GM23338 (cell line): ENCODE measurements around the gene MZT2A. TPM values are rescaled to one million over a fixed set of nuclear protein-coding genes. Genes with fewer than 3 reads are reported as not detected.
A peak's percentile ranks its signal among the peaks of the same experiment; 100 is the strongest.
"Not testable (repeated sequence)": the region's sequence is repeated elsewhere in the genome, so short reads cannot be mapped to it uniquely, and the experiment has no call there.

ENCODE experiments used
- ATAC-seq: fragments of 200-7000 bp; cut with Tn5 transposase; 3 replicates; pipeline ENCODE4 v1.9.1; 2020
- DNase-seq: peaks from one replicate; pipeline ENCODE4 v3.0.0-alpha.2; 2015; ENCODE audit warnings: low spot score
- H2AFZ ChIP-seq: fragments of 200-600 bp; sonication (generic); 2 replicates; pipeline ENCODE4 v1.8.0; 2016; ENCODE audit warnings: antibody characterized with exemption, mild to moderate bottlenecking, moderate library complexity
- H3F3A ChIP-seq: fragments of 200-600 bp; sonication (generic); replicated peaks from 2 replicates; pipeline ENCODE4 v1.8.0; 2017; ENCODE audit warnings: antibody characterized with exemption, mixed run types, low read depth
- H3K27ac ChIP-seq: fragments of 200-600 bp; sonication (generic); 2 replicates; pipeline ENCODE4 v1.6.1; 2016; ENCODE audit warnings: low read depth
- H3K27me3 ChIP-seq: fragments of 200-600 bp; sonication (generic); 2 replicates; pipeline ENCODE4 v1.8.0; 2016; ENCODE audit warnings: mild to moderate bottlenecking, mixed run types, moderate library complexity; ENCODE audit not compliant: insufficient read depth
- H3K36me3 ChIP-seq: fragments of 200-600 bp; sonication (generic); 2 replicates; pipeline ENCODE4 v1.8.0; 2016; ENCODE audit warnings: mild to moderate bottlenecking; ENCODE audit not compliant: insufficient read depth
- H3K4me1 ChIP-seq: fragments of 200-600 bp; sonication (generic); 2 replicates; pipeline ENCODE4 v1.8.0; 2016; ENCODE audit warnings: mild to moderate bottlenecking, moderate library complexity; ENCODE audit not compliant: insufficient read depth
- H3K4me2 ChIP-seq: fragments of 200-600 bp; sonication (generic); 2 replicates; pipeline ENCODE4 v1.7.1; 2017; ENCODE audit warnings: mixed run types
- H3K4me3 ChIP-seq: fragments of 200-600 bp; sonication (generic); 2 replicates; pipeline ENCODE4 v1.6.1; 2016; ENCODE audit warnings: mixed run types
- H3K79me2 ChIP-seq: fragments of 200-600 bp; sonication (generic); replicated peaks from 2 replicates; pipeline ENCODE4 v1.8.0; 2017; ENCODE audit warnings: mild to moderate bottlenecking; ENCODE audit not compliant: insufficient read depth
- H3K9me2 ChIP-seq: fragments of 200-600 bp; sonication (generic); 2 replicates; pipeline ENCODE4 v1.8.0; 2017; ENCODE audit not compliant: insufficient read depth
- H4K20me1 ChIP-seq: fragments of 200-600 bp; sonication (generic); replicated peaks from 2 replicates; pipeline ENCODE4 v1.8.0; 2017; ENCODE audit warnings: mild to moderate bottlenecking; ENCODE audit not compliant: insufficient read depth
- H3K27ac Mint-ChIP-seq: 2 replicates; pipeline ENCODE4 v1.8.0; 2020; ENCODE audit warnings: inconsistent platforms, mild to moderate bottlenecking, moderate library complexity, mixed read lengths
- H3K27me3 Mint-ChIP-seq: 3 replicates; pipeline ENCODE4 v1.8.0; 2022; ENCODE audit warnings: low read depth, mild to moderate bottlenecking, moderate library complexity, mixed read lengths, inconsistent platforms; ENCODE audit not compliant: insufficient read depth, poor library complexity
- H3K36me3 Mint-ChIP-seq: 3 replicates; pipeline ENCODE4 v1.8.0; 2021; ENCODE audit warnings: low read depth, mild to moderate bottlenecking, inconsistent platforms, moderate library complexity, mixed read lengths
- H3K4me1 Mint-ChIP-seq: 3 replicates; pipeline ENCODE4 v1.8.0; 2020; ENCODE audit warnings: mild to moderate bottlenecking, inconsistent platforms, mixed read lengths
- H3K4me3 Mint-ChIP-seq: 3 replicates; pipeline ENCODE4 v1.8.0; 2021; ENCODE audit warnings: moderate library complexity, mild to moderate bottlenecking, inconsistent platforms, mixed read lengths
- H3K9me3 Mint-ChIP-seq: 3 replicates; pipeline ENCODE4 v1.8.0; 2020; ENCODE audit warnings: moderate library complexity, mild to moderate bottlenecking, inconsistent platforms, mixed read lengths
- polyA plus RNA-seq: library from polyadenylated mRNA; unstranded; fragments of >200 nt; fragmentation: Nextera tagmentation; extraction: Ambion mirVana; gene quantifications from 2 replicates; pipeline ENCODE4 v1.2.1, GENCODE V29; 2016
- total RNA-seq: library from RNA; depleted of rRNA; stranded (reverse); fragments of >200 nt; shearing (Covaris generic); gene quantifications from 2 replicates; pipeline ENCODE4 v1.2.3, GENCODE V29; 2014

MZT2A gene
- total and polyA plus RNA-seq, 2 experiments from 2014 or later, result 69.0 to 120 TPM

DNA sequence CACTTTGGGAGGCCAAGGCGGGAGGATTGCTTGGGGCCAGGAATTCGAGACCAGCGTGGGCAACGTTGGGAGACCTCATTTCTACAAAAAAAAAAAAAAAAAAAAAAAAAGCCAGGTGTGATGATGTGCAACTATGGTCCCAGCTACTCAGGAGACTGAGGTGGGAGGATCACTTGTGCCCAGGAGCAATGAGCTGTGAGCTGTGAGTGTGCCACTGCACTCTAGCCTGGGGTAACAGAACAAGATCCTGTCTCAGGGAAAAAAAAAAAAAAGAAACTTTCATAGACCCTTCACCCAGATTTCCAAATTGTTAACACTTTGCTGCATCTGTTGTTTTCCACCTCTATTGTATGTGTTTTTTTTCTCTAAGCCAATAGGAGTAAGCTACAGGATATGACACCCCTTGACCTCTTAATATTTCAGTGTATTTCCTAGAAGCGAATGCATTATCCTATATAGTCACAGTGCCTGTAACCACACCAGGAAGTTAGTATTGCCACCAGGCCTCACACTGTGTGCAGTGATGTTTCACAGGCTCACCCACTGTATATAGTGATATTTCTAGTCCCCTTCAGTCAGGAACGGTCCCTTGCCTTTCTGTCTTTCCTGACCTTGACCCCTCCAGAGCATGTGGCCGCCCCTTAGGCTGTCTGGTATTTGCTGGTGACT is 12.0 kb upstream of the MZT2A start:
- not testable (repeated sequence) for H2AFZ ChIP-seq, H3K9me3 Mint-ChIP-seq, H4K20me1 ChIP-seq, DNase-seq, H3K4me2 ChIP-seq, H3F3A ChIP-seq, H3K27me3 Mint-ChIP-seq, H3K27me3 ChIP-seq, H3K27ac Mint-ChIP-seq, H3K36me3 ChIP-seq, H3K4me3 Mint-ChIP-seq, H3K79me2 ChIP-seq, H3K4me1 Mint-ChIP-seq, H3K4me1 ChIP-seq, ATAC-seq, H3K9me2 ChIP-seq, H3K4me3 ChIP-seq, H3K27ac ChIP-seq
- H3K36me3 Mint-ChIP-seq, result peaks cover 85% of the 10 kb centered on the region

DNA sequence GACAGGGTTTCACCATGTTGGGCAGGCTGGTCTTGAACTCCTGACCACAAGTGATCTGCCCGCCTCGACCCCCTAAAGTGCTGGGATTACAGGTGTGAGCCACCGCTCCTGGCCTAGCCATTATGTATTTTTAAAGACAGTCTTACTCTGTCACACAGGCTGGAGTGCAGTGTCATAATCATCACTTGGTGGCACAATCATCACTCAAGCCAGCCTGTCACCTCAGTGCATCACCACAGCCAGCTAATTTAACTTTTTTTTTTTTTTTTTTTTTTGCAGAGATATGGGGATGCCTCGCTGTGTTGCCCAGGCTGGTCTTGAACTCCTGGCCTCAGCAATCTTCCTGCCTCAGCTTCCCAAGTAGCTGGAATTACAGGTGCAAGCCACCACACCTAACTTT is 11.4 kb upstream of the MZT2A start:
- not testable (repeated sequence) for H3K4me3 Mint-ChIP-seq, H3K27me3 Mint-ChIP-seq, H3K9me2 ChIP-seq

DNA sequence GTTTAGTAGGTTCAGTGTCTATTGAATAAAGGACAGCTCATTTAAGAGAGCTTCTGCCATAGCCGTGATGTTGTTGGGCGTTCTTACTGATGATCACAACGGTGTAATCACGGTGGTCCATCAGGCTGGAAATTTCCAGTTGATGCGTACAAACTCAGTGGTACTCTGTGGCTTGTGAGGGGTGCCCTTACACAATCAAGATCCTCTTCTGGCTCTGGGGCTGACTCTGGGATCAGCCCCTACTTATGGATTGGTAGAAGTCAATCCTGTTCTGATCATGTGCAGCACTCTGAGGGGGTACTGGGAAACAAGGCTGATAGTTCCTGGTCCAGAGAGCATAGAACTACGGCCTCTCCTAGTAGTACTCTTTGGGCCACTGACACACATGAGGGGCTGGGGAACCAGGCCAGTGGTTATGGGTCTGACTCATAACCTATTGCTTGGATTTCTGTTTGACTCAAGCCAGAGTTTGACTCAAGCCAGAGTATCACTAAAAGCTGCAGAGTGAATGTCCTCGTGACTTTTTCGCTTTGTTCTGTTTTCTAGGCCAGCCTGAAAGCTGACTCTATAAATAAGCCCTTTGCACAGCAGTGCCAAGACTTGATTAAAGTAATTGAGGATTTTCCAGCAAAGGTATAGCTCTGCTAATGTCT is 6.2 kb upstream of the MZT2A start:
- peaks cover 41% of the 10 kb centered on the region for H3K79me2 ChIP-seq
- H3K4me1 Mint-ChIP-seq, H3K36me3 ChIP-seq, H4K20me1 ChIP-seq, H3F3A ChIP-seq, H3K4me3 ChIP-seq, H3K4me2 ChIP-seq, H3K9me2 ChIP-seq, H2AFZ ChIP-seq, H3K27me3 ChIP-seq, DNase-seq, ATAC-seq, H3K27ac ChIP-seq, H3K9me3 Mint-ChIP-seq, H3K4me1 ChIP-seq, H3K4me3 Mint-ChIP-seq, H3K27ac Mint-ChIP-seq, H3K27me3 Mint-ChIP-seq: not testable (repeated sequence)
- H3K36me3 Mint-ChIP-seq, result peaks cover 54% of the 10 kb centered on the region

More for the DNA sequence above, 11.4 kb upstream of the MZT2A start:
- not testable (repeated sequence) for H3F3A ChIP-seq, H2AFZ ChIP-seq, DNase-seq, H4K20me1 ChIP-seq, H3K9me3 Mint-ChIP-seq, H3K4me2 ChIP-seq, H3K27ac ChIP-seq, H3K79me2 ChIP-seq, H3K27me3 ChIP-seq, H3K36me3 ChIP-seq, ATAC-seq, H3K4me3 ChIP-seq, H3K27ac Mint-ChIP-seq, H3K4me1 Mint-ChIP-seq, H3K4me1 ChIP-seq
- H3K36me3 Mint-ChIP-seq, result peaks cover 87% of the 10 kb centered on the region

DNA sequence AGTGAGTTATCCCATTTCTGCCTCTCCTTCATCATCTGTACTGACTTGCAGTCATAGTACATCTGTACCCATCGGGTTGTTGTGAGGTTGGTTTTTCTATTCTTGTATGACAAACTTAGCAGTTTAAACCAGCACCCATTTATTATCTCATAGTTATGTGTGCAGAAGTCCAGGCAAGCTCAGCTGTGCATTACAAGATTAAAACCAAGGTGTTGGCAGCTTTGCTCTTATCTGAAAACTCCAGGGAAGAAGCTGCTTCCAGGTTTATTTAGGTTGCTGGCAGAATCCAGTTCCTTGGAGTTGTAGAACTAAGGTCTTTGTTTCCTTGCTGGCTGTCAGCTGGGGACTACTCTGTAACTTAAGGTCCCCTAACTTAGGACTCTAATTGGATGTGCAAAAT is 3.3 kb upstream of the MZT2A start:
- H3K27me3 ChIP-seq, H3K36me3 ChIP-seq, H2AFZ ChIP-seq, H3K4me3 ChIP-seq, H3F3A ChIP-seq, H3K27ac ChIP-seq, ATAC-seq, H3K9me2 ChIP-seq, H4K20me1 ChIP-seq, H3K9me3 Mint-ChIP-seq, DNase-seq, H3K4me1 Mint-ChIP-seq, H3K4me2 ChIP-seq, H3K27ac Mint-ChIP-seq, H3K4me1 ChIP-seq: not testable (repeated sequence)
- Mint-ChIP-seq H3K27me3 (peaks cover 13% of the 10 kb centered on the region), H3K4me3 (peak overlapping the region; percentile 24; the same call in 1 of the 3 replicates), H3K36me3 (peaks cover 34% of the 10 kb centered on the region)
- H3K79me2 ChIP-seq, result peaks cover 44% of the 10 kb centered on the region
